SIG-M5 treated with dmso at 0.1 percent for 504 hours (cell line): ENCODE results near the gene CNRIP1.
"Not testable (repeated sequence)": the region's sequence is repeated elsewhere in the genome, so short reads cannot be mapped to it uniquely, and the experiment has no call there.

Experiments
- DNase-seq: peaks from one replicate; lab custom pipeline; 2025; ENCODE audit not compliant: unreplicated experiment; lab: John Stamatoyannopoulos, UW

Gene CNRIP1

GRCh38 chr2:68341062-68341329, 21.2 kb upstream of the CNRIP1 start:
- DNase-seq: no peak

- DNase-seq: no peak
Measured at GRCh38 chr2:68340226-68341061, 20.7 kb upstream of the CNRIP1 start.

- no peak for DNase-seq
Measured at GRCh38 chr2:68336192-68336591, 16.4 kb upstream of the CNRIP1 start.

GRCh38 chr2:68333931-68334330, 14.2 kb upstream of the CNRIP1 start:
- DNase-seq: no peak

- DNase-seq: no peak
Measured at GRCh38 chr2:68333009-68333408, 13.3 kb upstream of the CNRIP1 start.

GRCh38 chr2:68330691-68331090, 10.9 kb upstream of the CNRIP1 start:
- no peak for DNase-seq

- DNase-seq: no peak
Measured at GRCh38 chr2:68328901-68329300, 9.2 kb upstream of the CNRIP1 start.

- no peak for DNase-seq
Measured at GRCh38 chr2:68325056-68325455, 5.3 kb upstream of the CNRIP1 start.

GRCh38 chr2:68320118-68320641, 431 bp upstream of the CNRIP1 start:
- DNase-seq: no peak

- DNase-seq: no peak
Measured at GRCh38 chr2:68318914-68319397, 793 bp downstream of the CNRIP1 start.

GRCh38 chr2:68317971-68318913, 1.5 kb downstream of the CNRIP1 start:
- DNase-seq: no peak

- DNase-seq: no peak
Measured at GRCh38 chr2:68316111-68316510, 3.6 kb downstream of the CNRIP1 start.

GRCh38 chr2:68311033-68311432, 8.7 kb downstream of the CNRIP1 start:
- DNase-seq: no peak

GRCh38 chr2:68309426-68309825, 10.3 kb downstream of the CNRIP1 start:
- no peak for DNase-seq

GRCh38 chr2:68303902-68304272, 15.9 kb downstream of the CNRIP1 start:
- DNase-seq: not testable (repeated sequence)

- no peak for DNase-seq
Measured at GRCh38 chr2:68303033-68303901, 16.5 kb downstream of the CNRIP1 start.

- DNase-seq: no peak
Measured at GRCh38 chr2:68302281-68302875, 17.4 kb downstream of the CNRIP1 start.

- DNase-seq: peak; percentile 44
Measured at GRCh38 chr2:68295516-68295915, 24.2 kb downstream of the CNRIP1 start.

- DNase-seq: no peak
Measured at GRCh38 chr2:68294913-68295312, 24.8 kb downstream of the CNRIP1 start.

- DNase-seq: no peak
Measured at GRCh38 chr2:68294187-68294586, 25.6 kb downstream of the CNRIP1 start.
